DMS114 treated with DMSO at 0.1 percent for 48 hours (cell line): ENCODE results near the gene NEDD9.

Experiments
- DNase-seq: peaks from one replicate; lab custom pipeline; 2025; ENCODE audit not compliant: unreplicated experiment; lab: John Stamatoyannopoulos, UW

Gene NEDD9

DNA sequence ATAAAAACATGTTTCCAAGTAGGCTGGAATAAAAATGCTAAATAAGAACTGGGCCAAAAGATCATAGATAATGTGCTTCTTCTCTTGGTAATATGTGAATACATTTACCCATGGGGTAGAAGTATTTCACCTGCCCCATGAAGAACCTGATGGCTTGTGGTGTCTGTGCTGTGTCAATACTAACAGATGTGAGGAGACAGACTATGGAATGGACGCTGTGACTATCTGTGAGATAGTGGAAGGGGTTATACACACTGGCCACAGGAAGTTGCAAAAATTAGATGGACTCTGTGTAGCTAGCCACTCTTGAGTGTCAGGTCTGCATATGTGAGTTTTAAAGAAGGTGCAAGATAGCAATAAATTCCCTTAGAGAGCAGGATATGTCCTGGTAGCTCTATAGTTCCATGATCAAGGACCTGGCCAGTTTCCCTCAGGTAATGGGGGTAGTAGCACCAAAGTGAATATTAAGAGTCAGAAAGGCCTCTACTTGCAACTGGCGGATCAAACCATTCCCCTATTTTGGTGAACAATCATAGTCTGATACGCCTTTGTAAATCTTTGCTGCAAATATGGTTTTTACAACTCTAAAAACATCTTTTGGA, 48.6 kb downstream of the NEDD9 start:
- no peak for DNase-seq

DNA sequence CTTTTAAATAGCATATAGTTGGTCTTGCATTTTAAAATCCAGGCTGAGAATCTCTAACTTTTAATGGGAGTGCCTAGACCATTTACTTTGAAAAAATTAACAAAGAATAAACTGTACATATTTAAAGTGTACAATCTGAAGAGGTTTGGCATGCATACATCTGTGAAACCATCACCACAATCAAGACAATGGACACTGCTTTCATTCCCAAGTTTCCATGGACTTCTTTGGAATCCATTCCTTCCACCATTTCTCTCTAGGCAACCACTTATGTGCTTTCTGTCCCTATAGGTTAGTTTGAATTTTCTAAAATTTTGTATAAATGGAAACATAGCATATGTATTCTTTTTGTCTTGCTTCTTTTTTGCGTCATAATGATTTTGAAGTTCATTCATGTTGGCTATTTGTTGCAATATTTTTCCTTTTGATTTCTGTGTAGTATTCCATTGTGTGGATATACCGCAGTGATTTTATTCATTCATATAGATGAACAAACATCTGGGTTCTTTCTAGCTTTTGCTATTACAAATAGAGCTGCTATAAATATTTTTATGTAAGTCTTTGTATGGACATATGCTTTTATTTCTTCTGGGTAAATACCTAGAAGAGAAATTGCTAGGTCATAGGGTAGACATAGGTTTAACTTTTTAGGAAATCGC, 50.9 kb downstream of the NEDD9 start:
- DNase-seq, result no peak

- DNase-seq, result no peak
Measured at GRCh38 chr6:11179419-11180202, 52.9 kb downstream of the NEDD9 start.

DNA sequence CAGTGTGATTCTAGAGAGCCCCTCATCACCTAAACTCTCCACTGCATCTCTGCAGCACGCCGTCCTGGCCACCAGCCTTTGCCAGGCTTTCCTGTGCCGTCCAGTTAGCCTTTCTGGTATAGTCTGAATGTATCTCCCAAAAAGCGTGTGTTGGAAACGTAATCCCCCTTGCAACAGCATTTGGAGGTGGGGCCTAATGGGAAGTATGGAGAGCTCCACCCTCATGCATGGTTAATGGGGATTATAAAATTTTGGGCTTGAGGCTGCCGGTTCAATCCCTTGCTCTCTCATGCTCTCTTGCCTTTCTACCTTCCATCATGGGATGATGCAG, 53.4 kb downstream of the NEDD9 start:
- DNase-seq, result no peak

- no peak for DNase-seq
Measured at GRCh38 chr6:11177271-11177670, 55.2 kb downstream of the NEDD9 start.

GRCh38 chr6:11174242-11174611, 58.2 kb downstream of the NEDD9 start:
- DNase-seq, result no peak

- peak; percentile 20 for DNase-seq
Measured at GRCh38 chr6:11172501-11173327, 59.8 kb downstream of the NEDD9 start.

DNA sequence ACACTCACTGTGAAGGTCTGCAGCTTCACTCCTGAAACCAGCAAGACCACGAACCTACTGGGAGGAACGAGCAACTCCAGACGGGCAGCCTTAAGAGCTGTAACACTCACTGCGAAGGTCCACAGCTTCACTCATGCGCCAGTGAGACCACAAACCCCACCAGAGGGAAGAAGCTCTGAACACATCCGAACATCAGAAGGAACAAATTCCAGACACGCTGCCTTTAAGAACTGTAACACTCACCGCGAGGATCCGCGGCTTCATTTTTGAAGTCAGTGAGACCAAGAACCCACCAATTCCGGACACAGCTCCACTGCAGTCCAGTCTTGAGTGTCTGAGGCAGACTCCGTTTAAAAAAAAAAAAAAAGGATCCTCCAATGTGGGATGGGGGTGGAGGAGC, 60.5 kb downstream of the NEDD9 start:
- no peak for DNase-seq

DNA sequence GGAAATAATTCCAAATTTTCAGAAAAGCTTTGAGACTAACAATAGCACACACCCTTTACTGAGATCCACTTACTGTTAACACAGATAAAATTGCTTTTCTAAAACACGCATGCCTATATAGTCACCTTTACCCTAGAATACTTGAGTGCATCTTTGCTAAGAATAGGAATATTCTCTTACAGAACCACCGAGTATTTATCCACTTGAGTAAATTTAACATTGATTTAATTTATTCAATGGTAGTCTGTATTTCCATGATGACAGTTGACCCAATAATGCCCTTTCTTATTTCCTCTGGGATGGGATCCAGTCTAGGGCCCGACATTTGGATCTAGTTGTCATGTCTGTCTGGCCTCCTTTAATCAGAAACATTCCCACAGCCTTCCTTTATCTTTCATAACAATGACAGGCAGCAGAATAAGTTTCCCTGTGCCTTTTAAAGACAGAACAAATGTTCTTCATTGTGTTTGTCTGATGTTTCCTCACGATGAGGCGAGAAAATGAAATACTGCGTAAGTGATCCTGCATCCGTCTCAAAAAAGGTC, 64.3 kb downstream of the NEDD9 start:
- DNase-seq, result no peak

DNA sequence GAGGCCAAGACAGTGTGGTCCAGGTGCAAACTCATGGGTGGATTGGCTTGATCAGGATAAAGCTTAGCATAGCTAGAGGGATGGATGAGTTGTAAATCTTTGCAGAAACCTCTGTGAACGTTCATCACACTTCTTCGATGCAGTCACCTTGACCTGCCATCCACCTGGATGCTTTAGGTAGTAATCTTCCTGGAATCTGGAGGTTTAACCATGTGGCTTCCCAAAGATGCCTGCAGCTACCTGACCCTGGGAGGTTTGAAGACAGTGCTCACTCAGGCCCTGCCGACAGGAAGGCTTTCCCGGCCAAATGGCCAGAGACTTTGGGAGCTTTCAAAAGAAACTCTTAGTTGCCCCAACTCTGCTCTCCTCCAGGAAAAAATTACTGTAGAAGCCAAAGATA, 65.5 kb downstream of the NEDD9 start:
- DNase-seq, result no peak

DNA sequence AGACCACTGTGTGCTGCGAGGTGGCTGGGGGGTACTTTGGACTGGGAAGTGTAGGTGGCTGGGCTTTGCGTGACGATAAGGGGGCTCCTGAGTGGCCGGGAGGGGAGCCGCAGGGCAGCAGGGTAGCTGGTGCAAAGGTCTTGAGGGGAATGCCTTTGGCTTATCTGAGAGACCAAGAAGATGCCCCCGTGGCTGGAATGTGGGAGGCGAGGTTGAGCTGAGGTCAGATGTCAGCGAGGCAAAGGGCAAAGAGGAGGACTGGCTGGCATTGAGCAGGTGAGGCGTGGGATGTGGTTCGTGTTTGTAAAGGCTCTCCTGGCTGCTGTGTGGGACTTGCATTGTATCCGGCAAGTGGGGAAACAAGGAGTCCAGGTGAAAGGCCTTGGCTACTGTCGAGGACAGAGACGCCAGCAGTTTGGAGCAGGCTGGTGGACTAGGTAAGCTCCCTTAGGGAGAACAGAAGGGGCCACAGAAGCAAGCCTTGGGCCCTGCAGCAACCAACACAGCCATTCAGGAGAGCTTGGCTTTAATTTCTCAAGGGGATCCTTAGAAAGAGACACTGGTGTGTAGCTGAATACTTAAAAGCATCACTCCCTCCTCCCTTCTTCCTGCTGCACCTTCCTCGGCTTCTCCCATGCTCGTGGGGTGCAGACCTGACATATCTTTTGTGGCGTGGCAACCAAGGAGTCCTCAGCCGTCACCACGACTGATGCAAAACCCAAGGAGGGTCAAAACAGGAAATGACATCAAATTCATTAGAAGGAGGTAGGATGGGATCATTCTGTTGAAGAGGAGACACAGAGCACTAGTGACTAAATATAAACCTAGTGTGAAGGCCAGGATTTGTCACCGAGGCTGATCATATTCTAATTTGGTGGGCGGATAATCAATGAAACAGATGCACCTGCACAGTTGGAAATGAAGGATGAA, 67.5 kb downstream of the NEDD9 start:
- no peak for DNase-seq

- DNase-seq, result no peak
Measured at GRCh38 chr6:11163932-11164331, 68.5 kb downstream of the NEDD9 start.

DNA sequence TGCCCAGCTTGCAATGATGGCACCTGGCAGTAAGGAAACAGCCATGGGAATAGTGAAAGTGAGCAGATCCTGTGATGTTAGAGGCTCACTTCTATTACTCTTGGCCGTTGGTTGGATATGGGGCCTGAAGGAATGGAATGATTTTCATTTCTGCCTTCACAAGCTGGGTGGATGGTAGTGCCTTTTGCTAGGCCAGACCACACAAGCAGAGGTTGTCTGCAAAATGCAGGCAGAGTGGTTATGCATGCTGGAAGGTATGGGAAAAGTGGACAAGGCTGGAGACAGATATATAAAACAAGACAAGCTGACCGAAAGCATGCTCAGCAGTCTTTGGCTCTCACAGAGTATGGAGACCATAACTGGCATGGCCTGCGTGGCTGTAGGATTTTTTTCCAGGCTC, 70.2 kb downstream of the NEDD9 start:
- DNase-seq, result no peak

DNA sequence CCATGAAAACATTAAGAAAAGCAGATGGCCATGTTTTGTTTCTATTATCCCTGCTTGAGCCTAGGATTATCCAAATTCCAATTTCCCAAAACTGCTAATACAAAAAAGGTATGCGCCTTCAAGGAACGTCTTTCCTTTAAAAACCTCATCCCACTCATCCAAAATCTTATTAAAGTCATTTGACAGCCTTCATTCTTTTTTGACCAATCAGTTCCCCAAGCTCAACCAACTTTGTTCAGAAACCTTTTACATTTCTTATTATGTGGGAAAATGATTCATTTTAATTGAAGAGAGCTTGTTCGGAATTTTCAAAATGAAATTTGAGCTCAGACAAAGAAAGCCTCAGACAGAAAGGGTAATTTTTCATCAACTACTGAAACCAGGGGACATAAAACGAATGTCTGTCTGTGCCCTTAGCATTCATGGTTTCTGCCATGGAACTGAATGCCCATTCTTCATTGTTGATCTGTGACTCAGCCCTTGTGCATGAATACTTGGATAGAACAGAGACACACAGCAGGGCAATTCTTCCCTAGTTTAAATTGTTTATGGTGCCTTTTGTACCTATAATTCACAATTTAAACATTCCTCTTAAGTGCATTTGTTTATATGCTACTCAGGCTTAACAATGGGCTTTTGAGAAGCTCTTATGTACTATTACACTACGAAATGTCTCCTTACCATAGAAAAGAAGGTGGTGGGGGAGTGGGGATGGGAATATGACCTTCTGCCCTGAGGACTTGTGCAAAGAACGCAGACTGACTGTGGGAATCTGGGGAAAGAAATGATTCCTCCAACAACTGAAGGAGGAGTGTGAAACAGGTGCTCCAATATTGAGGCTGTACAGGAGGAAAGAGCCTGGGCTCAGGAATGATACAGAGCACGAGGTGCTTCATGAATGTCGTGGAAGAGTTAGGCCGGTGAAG, 71.2 kb downstream of the NEDD9 start:
- no peak for DNase-seq

- DNase-seq, result no peak
Measured at GRCh38 chr6:11160199-11160598, 72.3 kb downstream of the NEDD9 start.

DNA sequence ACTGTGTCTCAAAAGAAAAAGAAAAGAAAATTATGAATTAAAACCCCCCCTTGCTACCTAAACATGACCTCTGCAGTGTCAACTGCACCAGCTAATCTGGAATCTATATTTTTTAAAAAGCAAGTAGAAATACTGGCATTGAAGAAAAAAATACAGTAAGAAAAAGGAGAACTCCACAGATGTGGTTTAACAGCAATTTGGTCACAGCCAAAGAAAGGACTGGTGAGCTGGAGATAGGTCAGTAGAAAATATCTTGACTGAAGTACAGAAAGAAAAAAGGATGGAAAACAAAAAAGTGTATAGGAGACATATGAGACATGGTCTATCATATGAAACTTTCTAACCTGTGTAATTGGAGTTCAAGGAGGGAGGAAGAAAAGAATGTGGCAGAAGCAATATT, 76.9 kb downstream of the NEDD9 start:
- no peak for DNase-seq

DNA sequence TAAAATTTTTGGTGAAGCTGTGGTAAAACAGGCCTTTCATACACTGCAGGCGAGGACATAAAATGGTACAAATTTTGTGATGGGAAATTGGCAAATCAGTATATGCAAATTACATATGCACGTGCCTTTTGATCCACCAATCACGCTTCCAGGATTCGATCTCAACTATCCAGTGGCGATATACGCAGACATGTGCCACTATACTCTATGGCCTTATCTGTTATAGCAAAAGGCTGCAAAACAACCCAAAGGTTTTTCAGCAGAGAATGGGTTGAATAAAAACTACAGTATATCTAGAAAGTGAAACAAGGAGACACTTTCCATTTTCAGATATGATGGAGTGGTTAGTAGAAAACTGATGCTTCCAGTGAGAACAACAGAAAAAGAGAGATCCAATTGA, 79.0 kb downstream of the NEDD9 start:
- DNase-seq, result no peak

GRCh38 chr6:11152581-11152980, 79.9 kb downstream of the NEDD9 start:
- no peak for DNase-seq

DNA sequence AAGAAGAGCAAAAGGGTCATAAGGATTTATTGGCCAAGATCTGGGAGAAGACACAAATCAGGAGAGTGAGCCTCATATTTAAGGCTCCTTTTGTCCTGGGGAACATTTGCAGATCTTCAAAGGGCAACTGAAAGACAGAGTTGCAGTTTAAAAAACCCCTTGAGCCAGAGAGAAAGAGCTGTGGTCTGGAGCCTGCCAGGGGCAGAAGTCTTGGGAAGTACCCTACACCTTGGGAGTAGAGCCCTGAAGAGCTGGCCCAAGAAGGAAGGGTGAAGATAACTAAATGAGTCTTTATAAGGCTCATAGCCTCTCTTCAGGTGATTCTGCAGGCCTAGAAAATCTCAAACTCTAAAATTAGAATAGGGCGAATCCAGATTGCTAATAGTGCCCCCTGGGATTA, 81.0 kb downstream of the NEDD9 start:
- no peak for DNase-seq
